CD4-positive, alpha-beta T cell (primary cell): ENCODE measurements around the gene RLN3. TPM values are rescaled to one million over a fixed set of nuclear protein-coding genes. Genes with fewer than 3 reads are reported as not detected.
A peak's percentile ranks its signal among the peaks of the same experiment; 100 is the strongest.
"Not testable (repeated sequence)": the region's sequence is repeated elsewhere in the genome, so short reads cannot be mapped to it uniquely, and the experiment has no call there.

Source experiments
- ATAC-seq: fragments of 200-7000 bp; cut with Tn5 transposase; one replicate; pipeline ENCODE4 v1.10.0; 2022; ENCODE audit warnings: mild to moderate bottlenecking; ENCODE audit not compliant: poor library complexity
- CTCF ChIA-PET: fragments of 350-600 bp; sonication (Branson Sonifier 250); formaldehyde crosslinking; loops from one replicate; lab custom pipeline; 2021; ENCODE audit warnings: antibody characterized with exemption, inconsistent platforms; lab: Charles Lee
- POLR2A ChIA-PET: fragments of 350-600 bp; sonication (Branson Sonifier 250); formaldehyde crosslinking; loops from one replicate; lab custom pipeline; 2021; ENCODE audit warnings: antibody characterized with exemption, inconsistent platforms; lab: Charles Lee
- DNase-seq, 14 experiments: peaks; one replicate each; pipeline ENCODE4 v3.0.0-alpha.2; 2013 to 2020; ENCODE audit warnings: mixed read lengths in 2 of 14
- H3K27ac ChIP-seq, 2 donors: one replicate each; pipeline versions ENCODE4 v1.5.1 to v1.7.0; 2013; ENCODE audit warnings: low read length in 2 of 2, low read depth in 1 of 2, mild to moderate bottlenecking in 1 of 2
- H3K27me3 ChIP-seq, 2 experiments: 1 replicate in 1 of 2; 2 replicates in 1 of 2; pipeline versions ENCODE4 v1.6.1 to v1.7.0; 2013; ENCODE audit warnings: low read length in 2 of 2, control low read depth in 1 of 2, mild to moderate bottlenecking in 1 of 2, moderate library complexity in 1 of 2; ENCODE audit not compliant: insufficient read depth in 2 of 2, control insufficient read depth in 1 of 2
- H3K36me3 ChIP-seq: one replicate; pipeline ENCODE4 v1.6.1; 2013; ENCODE audit warnings: low read length, control low read depth; ENCODE audit not compliant: insufficient read depth
- H3K4me1 ChIP-seq: one replicate; pipeline ENCODE4 v1.6.1; 2013; ENCODE audit warnings: low read length, control low read depth; ENCODE audit not compliant: insufficient read depth
- H3K4me3 ChIP-seq: one replicate; pipeline ENCODE4 v1.5.1; 2013; ENCODE audit warnings: mild to moderate bottlenecking, low read length, moderate library complexity
- H3K9me3 ChIP-seq, 2 experiments: 1 replicate in 1 of 2; 2 replicates in 1 of 2; pipeline versions ENCODE4 v1.6.1 to v1.7.0; 2013; ENCODE audit warnings: low read length in 2 of 2, mild to moderate bottlenecking in 2 of 2, control low read depth in 1 of 2, moderate library complexity in 1 of 2; ENCODE audit not compliant: control insufficient read depth in 1 of 2, insufficient read depth in 1 of 2
- H3K27ac Mint-ChIP-seq: one replicate; pipeline ENCODE4 v1.8.0; 2020; ENCODE audit warnings: mixed read lengths
- H3K27me3 Mint-ChIP-seq: one replicate; pipeline ENCODE4 v1.8.0; 2021; ENCODE audit warnings: mixed read lengths
- H3K36me3 Mint-ChIP-seq: one replicate; pipeline ENCODE4 v1.8.0; 2021; ENCODE audit warnings: low read depth, mixed read lengths
- H3K4me1 Mint-ChIP-seq: one replicate; pipeline ENCODE4 v1.8.0; 2021; ENCODE audit warnings: low read depth, mixed read lengths
- H3K4me3 Mint-ChIP-seq: one replicate; pipeline ENCODE4 v1.8.0; 2020; ENCODE audit warnings: mild to moderate bottlenecking, mixed read lengths
- H3K9me3 Mint-ChIP-seq: one replicate; pipeline ENCODE4 v1.8.0; 2020; ENCODE audit warnings: mixed read lengths
- CTCF ChIP-seq: fragments of 200-600 bp; IDR thresholded peaks from one replicate; pipeline ENCODE4 v1.8.0; 2022; ENCODE audit warnings: antibody characterized with exemption, mild to moderate bottlenecking
- intact Hi-C, 2 experiments: fragments of 100-400 bp; cut with DNase I in 1 of 2; cut with micrococcal nuclease in 1 of 2; formaldehyde crosslinking; loops; one replicate each; pipeline versions ENCODE4 v1.15.1 to v1.9.0; 2023 to 2025; cut with DNase I, micrococcal nuclease
- total RNA-seq, 174 experiments: library from RNA in 2 of 174; stranded (reverse) in 2 of 174; gene quantifications; one replicate each; pipeline ENCODE4 v1.2.3 and lab custom pipeline; 2021 to 2026

RLN3 gene
- total RNA-seq, 2 experiments from 2014 or later: not detected

- H3K36me3 ChIP-seq: no peaks in the 10 kb centered on the region
- Mint-ChIP-seq H3K9me3 (no peaks in the 10 kb centered on the region), H3K4me3 (no peak overlapping the region), H3K27ac (no peak overlapping the region), H3K4me1 (peaks cover 11% of the 10 kb centered on the region), H3K27me3 (no peaks in the 10 kb centered on the region), H3K36me3 (no peaks in the 10 kb centered on the region)
- intact Hi-C loops: no loop called here
- H3K27me3 ChIP-seq: no peaks in the 10 kb centered on the region
- CTCF ChIA-PET: interaction anchor here (1.8 kb wide), 1 partner anchor 27 kb away, joined by 8 read pairs; no protein-coding TSS in a partner anchor
- POLR2A ChIA-PET: interaction anchor here (0.8 to 1.7 kb wide), 2 partner anchors 10 to 15 kb away, joined by 3 to 6 read pairs; partner anchors contain the start of genes IL27RA and RFX1
- ATAC-seq (no peak), DNase-seq (no peak)
- TF ChIP-seq CTCF: no peak
- no peak overlapping the region for H3K27ac ChIP-seq
- peaks cover 21% of the 10 kb centered on the region for H3K4me1 ChIP-seq
- H3K4me3 ChIP-seq: no peak overlapping the region
- no peaks in the 10 kb centered on the region for H3K9me3 ChIP-seq
Measured at GRCh38 chr19:14021474-14021873, 6.5 kb upstream of the RLN3 start.

GRCh38 chr19:14022469-14022868, 5.5 kb upstream of the RLN3 start:
- no peak for ATAC-seq
- Histone ChIP-seq H3K36me3 (no peaks in the 10 kb centered on the region), H3K4me1 (peaks cover 24% of the 10 kb centered on the region), H3K9me3 (no peaks in the 10 kb centered on the region), H3K27ac (no peak overlapping the region), H3K4me3 (no peak overlapping the region), H3K27me3 (no peaks in the 10 kb centered on the region)
- Mint-ChIP-seq H3K4me3 (no peak overlapping the region), H3K27ac (no peak overlapping the region), H3K36me3 (no peaks in the 10 kb centered on the region), H3K4me1 (peaks cover 11% of the 10 kb centered on the region), H3K27me3 (no peaks in the 10 kb centered on the region), H3K9me3 (no peaks in the 10 kb centered on the region)
- CTCF ChIA-PET: interaction anchor here (1.8 kb wide), 2 partner anchors 11 to 26 kb away, joined by 6 to 8 read pairs; no protein-coding TSS in a partner anchor
- intact Hi-C loops: no loop called here
- no peak for DNase-seq
- TF ChIP-seq CTCF: no peak
- POLR2A ChIA-PET: no interaction called here

- Histone ChIP-seq H3K9me3 (no peaks in the 10 kb centered on the region), H3K36me3 (no peaks in the 10 kb centered on the region), H3K4me3 (no peak overlapping the region), H3K4me1 (peaks cover 24% of the 10 kb centered on the region), H3K27ac (no peak overlapping the region), H3K27me3 (no peaks in the 10 kb centered on the region)
- peak; percentile 26 for TF ChIP-seq CTCF
- ATAC-seq (no peak), DNase-seq (peak in 3 of 14 experiments; percentile 46 to 64 (median 61))
- ChIA-PET POLR2A (no interaction called here), CTCF (interaction anchor here (0.7 to 1.8 kb wide), 2 partner anchors 10 to 497 kb away, joined by 3 to 6 read pairs; no protein-coding TSS in a partner anchor)
- H3K4me1 Mint-ChIP-seq: peaks cover 18% of the 10 kb centered on the region
- H3K27me3 Mint-ChIP-seq: no peaks in the 10 kb centered on the region
- no peaks in the 10 kb centered on the region for H3K9me3 Mint-ChIP-seq
- H3K4me3 Mint-ChIP-seq: no peak overlapping the region
- H3K27ac Mint-ChIP-seq: peak overlapping the region; percentile 44
- no peaks in the 10 kb centered on the region for H3K36me3 Mint-ChIP-seq
- intact Hi-C loops: loop anchor here in 1 of 2 experiments (1.0 kb wide), 1 partner anchor 16 kb away; no protein-coding TSS in a partner anchor
Measured at GRCh38 chr19:14023404-14024235, 4.3 kb upstream of the RLN3 start.

- POLR2A ChIA-PET: interaction anchor here (0.7 to 2.3 kb wide), 3 partner anchors 20 to 49 kb away, joined by 3 to 13 read pairs (median 3); partner anchors contain the start of gene RFX1
- H3K27ac Mint-ChIP-seq, intact Hi-C loops, CTCF ChIA-PET, H3K27me3 ChIP-seq, H3K36me3 Mint-ChIP-seq, DNase-seq, H3K4me3 Mint-ChIP-seq, H3K4me3 ChIP-seq, H3K27ac ChIP-seq, H3K27me3 Mint-ChIP-seq, H3K9me3 Mint-ChIP-seq, ATAC-seq, H3K36me3 ChIP-seq, H3K9me3 ChIP-seq: not testable (repeated sequence)
- peaks cover 38% of the 10 kb centered on the region for H3K4me1 ChIP-seq
- peaks cover 32% of the 10 kb centered on the region for H3K4me1 Mint-ChIP-seq
Measured at GRCh38 chr19:14026652-14027192, 1.2 kb upstream of the RLN3 start.
